ENCODE measurements around the gene AKAP3. TPM values are rescaled to one million over a fixed set of nuclear protein-coding genes. Genes with fewer than 3 reads are reported as not detected.

AKAP3 gene
- total and polyA plus RNA-seq, 8 donors: 0.87 to 3.9 (median 2.3) TPM

DNA sequence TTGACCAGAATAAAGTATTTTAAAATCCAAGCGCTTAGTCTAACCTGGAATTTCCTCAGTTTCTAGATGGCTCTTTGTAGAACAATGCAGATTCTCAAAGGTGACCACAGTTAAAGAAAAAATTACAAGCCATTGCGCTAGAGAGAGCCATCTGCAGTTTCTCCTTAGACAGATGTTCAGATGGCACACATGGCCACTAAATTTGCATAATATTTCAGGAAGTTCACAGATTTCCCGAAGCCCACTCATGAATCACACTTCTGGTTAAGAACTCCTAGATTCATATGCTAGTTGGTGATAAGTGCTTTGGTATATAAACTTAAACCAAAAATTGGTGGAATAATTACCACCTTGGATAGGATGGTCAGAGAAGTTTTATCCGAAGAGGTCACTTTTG lies 749 bp downstream of the AKAP3 start:
- no peaks in the 10 kb centered on the region for H3K9me3 ChIP-seq
- ATAC-seq (peak; percentile 36 to 54 (median 44)), DNase-seq (no peak), FAIRE-seq (no peak)
- H3K27ac ChIP-seq: peak overlapping the region; percentile 62 to 81 (median 77)
- H3K4me3 ChIP-seq: peak overlapping the region; percentile 47 to 87 (median 76)
- peaks cover 6 to 25% (median 9%) of the 10 kb centered on the region in 3 donors for H3K4me1 ChIP-seq
- TF ChIP-seq CTCF (IDR thresholded peaks at IDR 0.05): no peak
- no peaks in the 10 kb centered on the region for H3K36me3 ChIP-seq
- 22 to 23% methylated on average over 4 of the region's 4 CpGs for WGBS, 2 donors
- intact Hi-C loops (cut with DNase I): no loop called here
- no peaks in the 10 kb centered on the region for H3K27me3 ChIP-seq

DNA sequence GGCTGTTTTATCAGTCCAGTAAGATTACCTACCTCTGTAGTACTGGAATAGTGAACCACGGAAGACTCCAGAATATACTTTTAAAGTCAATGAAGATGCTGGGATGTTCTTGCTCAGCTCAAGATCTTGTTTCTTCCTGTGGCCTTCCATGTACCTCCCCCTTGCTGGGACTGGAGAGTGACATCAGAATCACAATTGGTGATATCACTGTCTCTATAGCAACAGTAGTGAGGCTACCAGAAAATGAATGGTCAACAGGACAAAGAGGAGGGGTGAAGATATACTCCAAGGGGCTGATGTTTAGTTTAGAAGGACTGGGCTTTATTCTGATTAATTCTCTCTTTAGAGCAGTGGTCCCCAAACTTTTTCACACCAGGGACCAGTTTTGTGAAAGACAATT lies 3.8 kb downstream of the AKAP3 start:
- no peak overlapping the region for H3K27ac ChIP-seq
- DNase-seq: no peak

DNA sequence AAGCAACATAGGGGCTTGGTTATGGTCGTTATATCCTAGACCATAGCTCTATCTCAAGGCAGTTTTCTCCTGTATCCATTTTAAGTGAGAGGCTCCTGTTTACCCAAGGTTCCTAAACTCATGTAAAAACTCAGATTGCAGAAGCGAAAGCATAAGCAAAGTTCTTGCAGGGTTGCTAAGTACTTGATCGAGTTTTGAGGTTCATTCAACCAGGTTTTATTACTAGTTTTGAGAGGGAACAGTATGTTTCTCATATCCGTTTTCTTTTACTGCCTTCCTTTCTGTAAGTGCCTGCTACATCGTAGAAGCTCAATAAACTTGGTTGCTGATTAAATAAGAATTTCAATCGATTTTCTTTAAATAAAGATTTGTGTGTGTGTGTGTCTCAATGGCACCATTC lies 5.1 kb downstream of the AKAP3 start:
- no peak for FAIRE-seq
- no peak overlapping the region for H3K4me3 ChIP-seq
- no peaks in the 10 kb centered on the region for H3K9me3 ChIP-seq
- no peak for ATAC-seq
- intact Hi-C loops (cut with DNase I): no loop called here
- no peaks in the 10 kb centered on the region for H3K36me3 ChIP-seq
- H3K4me1 ChIP-seq: peaks cover 0 to 11% (median 0%) of the 10 kb centered on the region in 3 donors
- 73% methylated on average over 6 of the region's 6 CpGs for WGBS, 2 donors
- no peak for TF ChIP-seq CTCF (IDR thresholded peaks at IDR 0.05)
- H3K27ac ChIP-seq: no peak overlapping the region
- no peaks in the 10 kb centered on the region for H3K27me3 ChIP-seq
- DNase-seq: no peak

More for the DNA sequence above, 3.8 kb downstream of the AKAP3 start:
- ATAC-seq (no peak), FAIRE-seq (no peak)
- no peaks in the 10 kb centered on the region for H3K27me3 ChIP-seq
- no peaks in the 10 kb centered on the region for H3K36me3 ChIP-seq
- peaks cover 4 to 16% (median 5%) of the 10 kb centered on the region in 3 donors for H3K4me1 ChIP-seq
- intact Hi-C loops (cut with DNase I): no loop called here
- H3K4me3 ChIP-seq: no peak overlapping the region
- H3K9me3 ChIP-seq: no peaks in the 10 kb centered on the region
- WGBS, 2 donors: 91 to 96% methylated on average over 1 of the region's 1 CpG
- TF ChIP-seq CTCF (IDR thresholded peaks at IDR 0.05): no peak

- intact Hi-C loops (cut with DNase I): no loop called here
- ATAC-seq (no peak), DNase-seq (no peak), FAIRE-seq (no peak)
- Histone ChIP-seq H3K4me3 (no peak overlapping the region), H3K36me3 (no peaks in the 10 kb centered on the region), H3K4me1 (no peaks in the 10 kb centered on the region), H3K27ac (no peak overlapping the region), H3K9me3 (no peaks in the 10 kb centered on the region), H3K27me3 (no peaks in the 10 kb centered on the region)
- 71 to 81% methylated on average over 5 of the region's 5 CpGs for WGBS, 2 donors
- TF ChIP-seq CTCF (IDR thresholded peaks at IDR 0.05): no peak
Observed at GRCh38 chr12:4630262-4630661, 18.6 kb downstream of the AKAP3 start.

DNA sequence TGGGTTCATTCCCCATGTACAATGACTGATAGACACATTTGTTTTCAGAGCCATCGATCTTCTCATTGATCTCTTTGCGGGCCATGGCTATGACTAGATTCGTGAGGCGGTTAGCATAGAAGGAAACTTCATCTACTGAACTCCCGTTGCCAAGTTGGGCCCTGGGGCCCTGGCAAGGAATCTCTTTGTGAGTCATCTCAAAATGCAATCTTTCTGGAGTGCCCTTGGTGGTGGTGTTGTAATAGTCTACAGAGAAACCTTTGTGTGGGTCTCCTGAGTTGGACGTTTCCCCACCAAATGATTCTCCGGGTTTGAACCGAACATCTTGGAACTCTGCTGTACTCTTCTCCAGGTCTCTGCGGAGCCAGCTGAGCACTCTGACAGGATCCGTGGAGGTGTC lies 20.4 kb downstream of the AKAP3 start:
- 90% methylated on average over 10 of the region's 10 CpGs for WGBS, 2 donors
- TF ChIP-seq CTCF (IDR thresholded peaks at IDR 0.05): no peak
- no peak overlapping the region for H3K4me3 ChIP-seq
- H3K9me3 ChIP-seq: no peaks in the 10 kb centered on the region
- no peak for DNase-seq
- no peaks in the 10 kb centered on the region for H3K27me3 ChIP-seq
- H3K36me3 ChIP-seq: no peaks in the 10 kb centered on the region
- FAIRE-seq: no peak
- H3K27ac ChIP-seq: no peak overlapping the region
- ATAC-seq: no peak
- no peaks in the 10 kb centered on the region for H3K4me1 ChIP-seq
- intact Hi-C loops (cut with DNase I): no loop called here
